ENCODE results near the gene GPATCH2. TPM values are rescaled to one million over a fixed set of nuclear protein-coding genes. Genes with fewer than 3 reads are reported as not detected.

The GPATCH2 gene
- total RNA-seq, 4 donors from 2014 or later = 8.6 to 248 (median 18.4) TPM

DNA sequence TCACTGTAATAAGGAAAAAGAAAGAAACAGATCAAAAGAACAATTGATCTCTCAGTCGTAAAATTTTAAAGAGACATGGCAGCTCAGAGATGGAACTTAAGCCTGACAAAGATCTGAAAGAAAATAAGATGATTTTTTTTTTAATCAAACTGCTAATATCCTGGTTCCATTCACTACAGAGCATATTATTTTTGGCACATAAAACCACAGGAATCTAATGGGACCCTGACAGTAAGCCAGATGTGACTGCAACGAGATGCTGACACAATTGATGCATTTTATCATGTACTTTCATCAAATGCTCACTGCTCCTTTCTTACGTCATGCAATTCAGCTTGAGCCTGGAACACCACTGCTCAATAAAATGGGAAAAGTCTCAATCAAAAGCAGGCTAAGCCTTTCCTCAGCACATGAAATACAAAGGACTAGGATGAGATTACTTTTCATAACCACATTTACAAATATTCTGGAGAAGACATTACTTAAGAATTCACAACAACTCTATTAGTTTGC lies 16.6 kb downstream of the GPATCH2 start:
- peaks cover 0 to 19% (median 4%) of the 10 kb centered on the region in 4 donors for H3K36me3 ChIP-seq
- H3K27me3 ChIP-seq = no peaks in the 10 kb centered on the region
- 50 to 68% methylated on average over 3 of the region's 3 CpGs for WGBS, 2 donors (ENCODE audit: low coverage in 1 of 2)
- intact Hi-C loops (cut with DNase I; ENCODE audit: low total_unique reads) = no loop called here
- no peak overlapping the region for H3K27ac ChIP-seq
- in situ Hi-C loops (cut with MboI; ENCODE audit: low pct_ligation_motif_present in 1 of 4, low pct_unique_long_range_greater_than_20kb in 1 of 4, low sequenced_read_pairs in 3 of 4) = no loop called here
- no peaks in the 10 kb centered on the region for H3K9me3 ChIP-seq
- H3K4me1 ChIP-seq = no peaks in the 10 kb centered on the region
- H3K4me3 ChIP-seq = no peak overlapping the region
- no peak for DNase-seq
- no peak for TF ChIP-seq POLR2A (IDR thresholded peaks at IDR 0.05)
- TF ChIP-seq EP300 (IDR thresholded peaks at IDR 0.05; ENCODE audit: low read depth) = no peak
- TF ChIP-seq, protein P1, sequence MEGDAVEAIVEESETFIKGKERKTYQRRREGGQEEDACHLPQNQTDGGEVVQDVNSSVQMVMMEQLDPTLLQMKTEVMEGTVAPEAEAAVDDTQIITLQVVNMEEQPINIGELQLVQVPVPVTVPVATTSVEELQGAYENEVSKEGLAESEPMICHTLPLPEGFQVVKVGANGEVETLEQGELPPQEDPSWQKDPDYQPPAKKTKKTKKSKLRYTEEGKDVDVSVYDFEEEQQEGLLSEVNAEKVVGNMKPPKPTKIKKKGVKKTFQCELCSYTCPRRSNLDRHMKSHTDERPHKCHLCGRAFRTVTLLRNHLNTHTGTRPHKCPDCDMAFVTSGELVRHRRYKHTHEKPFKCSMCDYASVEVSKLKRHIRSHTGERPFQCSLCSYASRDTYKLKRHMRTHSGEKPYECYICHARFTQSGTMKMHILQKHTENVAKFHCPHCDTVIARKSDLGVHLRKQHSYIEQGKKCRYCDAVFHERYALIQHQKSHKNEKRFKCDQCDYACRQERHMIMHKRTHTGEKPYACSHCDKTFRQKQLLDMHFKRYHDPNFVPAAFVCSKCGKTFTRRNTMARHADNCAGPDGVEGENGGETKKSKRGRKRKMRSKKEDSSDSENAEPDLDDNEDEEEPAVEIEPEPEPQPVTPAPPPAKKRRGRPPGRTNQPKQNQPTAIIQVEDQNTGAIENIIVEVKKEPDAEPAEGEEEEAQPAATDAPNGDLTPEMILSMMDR (IDR thresholded peaks at IDR 0.05) = no peak
- TF ChIP-seq POLR2AphosphoS5 (IDR thresholded peaks at IDR 0.05) = no peak

- TF ChIP-seq POLR2A (IDR thresholded peaks at IDR 0.05) (no peak), EP300 (IDR thresholded peaks at IDR 0.05; ENCODE audit: low read depth) (no peak), POLR2AphosphoS5 (IDR thresholded peaks at IDR 0.05) (no peak)
- TF ChIP-seq, protein P1 (IDR thresholded peaks at IDR 0.05) = no peak
- intact Hi-C loops (cut with DNase I; ENCODE audit: low total_unique reads) = no loop called here
- DNase-seq = no peak
- no peak overlapping the region for H3K4me3 ChIP-seq
- H3K36me3 ChIP-seq = peaks cover 0 to 20% (median 2%) of the 10 kb centered on the region in 4 donors
- 93 to 98% methylated on average over 1 of the region's 1 CpG for WGBS, 2 donors (ENCODE audit: low coverage in 1 of 2)
- no peaks in the 10 kb centered on the region for H3K9me3 ChIP-seq
- H3K4me1 ChIP-seq = no peaks in the 10 kb centered on the region
- H3K27ac ChIP-seq = no peak overlapping the region
- H3K27me3 ChIP-seq = no peaks in the 10 kb centered on the region
- in situ Hi-C loops (cut with MboI; ENCODE audit: low pct_ligation_motif_present in 1 of 4, low pct_unique_long_range_greater_than_20kb in 1 of 4, low sequenced_read_pairs in 3 of 4) = no loop called here
Measured at GRCh38 chr1:217605390-217605789, 25.5 kb downstream of the GPATCH2 start.

DNA sequence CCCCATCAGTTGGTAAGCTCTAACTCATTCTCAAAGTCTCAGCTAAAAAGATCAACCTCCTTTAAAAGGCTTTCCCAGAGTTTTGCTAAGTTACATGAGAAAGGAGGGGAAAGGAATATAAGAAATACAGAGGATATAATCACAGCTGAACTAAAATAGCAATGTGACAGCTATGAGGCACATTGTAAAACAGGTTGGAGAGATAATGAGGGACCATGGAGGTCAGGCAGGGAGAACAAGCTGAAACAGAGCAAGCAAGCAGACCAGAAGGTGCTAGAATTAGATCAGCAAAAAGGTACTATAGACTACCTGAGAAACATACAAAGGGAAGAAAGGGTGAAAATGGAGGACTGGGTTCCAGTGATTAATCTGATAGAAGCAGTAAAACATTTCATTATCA lies 28.5 kb downstream of the GPATCH2 start:
- intact Hi-C loops (cut with DNase I; ENCODE audit: low total_unique reads) (no loop called here), in situ Hi-C loops (cut with MboI; ENCODE audit: low pct_ligation_motif_present in 1 of 4, low pct_unique_long_range_greater_than_20kb in 1 of 4, low sequenced_read_pairs in 3 of 4) (no loop called here)
- TF ChIP-seq, protein P1 (IDR thresholded peaks at IDR 0.05) = no peak
- TF ChIP-seq POLR2A (IDR thresholded peaks at IDR 0.05) = no peak
- TF ChIP-seq POLR2AphosphoS5 (IDR thresholded peaks at IDR 0.05) = no peak
- TF ChIP-seq EP300 (IDR thresholded peaks at IDR 0.05; ENCODE audit: low read depth) = no peak
- H3K4me1 ChIP-seq = no peaks in the 10 kb centered on the region
- no peak for DNase-seq
- H3K9me3 ChIP-seq = no peaks in the 10 kb centered on the region
- no peak overlapping the region for H3K4me3 ChIP-seq
- H3K27me3 ChIP-seq = no peaks in the 10 kb centered on the region
- no peak overlapping the region for H3K27ac ChIP-seq
- no peaks in the 10 kb centered on the region for H3K36me3 ChIP-seq

- TF ChIP-seq, protein P1 (IDR thresholded peaks at IDR 0.05) = no peak
- TF ChIP-seq EP300 (IDR thresholded peaks at IDR 0.05; ENCODE audit: low read depth) (no peak), POLR2A (IDR thresholded peaks at IDR 0.05) (no peak), POLR2AphosphoS5 (IDR thresholded peaks at IDR 0.05) (no peak)
- DNase-seq = no peak
- WGBS, 2 donors (ENCODE audit: low coverage in 1 of 2) = 52 to 69% methylated on average over 2 of the region's 2 CpGs
- Histone ChIP-seq H3K27ac (no peak overlapping the region), H3K9me3 (no peaks in the 10 kb centered on the region), H3K27me3 (no peaks in the 10 kb centered on the region), H3K36me3 (no peaks in the 10 kb centered on the region), H3K4me1 (no peaks in the 10 kb centered on the region), H3K4me3 (no peak overlapping the region)
- in situ Hi-C loops (cut with MboI; ENCODE audit: low pct_ligation_motif_present in 1 of 4, low pct_unique_long_range_greater_than_20kb in 1 of 4, low sequenced_read_pairs in 3 of 4) (no loop called here), intact Hi-C loops (cut with DNase I; ENCODE audit: low total_unique reads) (no loop called here)
Measured at GRCh38 chr1:217599154-217599553, 31.7 kb downstream of the GPATCH2 start.
